Stimulated activated effector memory CD8-positive, alpha-beta T cell treated with anti-CD3 and anti-CD28 coated beads, Interleukin-12 subunit alpha, Interleukin-12 subunit beta, amount 100 ng/mL, for 72 hours (primary cell): Measurements from ENCODE around the gene TEKT1.

Experiments
- ATAC-seq: fragments of 150-1000 bp; cut with Tn5 transposase; 2 replicates; pipeline ENCODE4 v1.10.0; 2021
- DNase-seq, 2 donors: peaks; one replicate each; pipeline ENCODE4 v3.0.0; 2021 to 2022; ENCODE audit warnings: low spot score in 2 of 2
- H3K27ac Mint-ChIP-seq: one replicate; pipeline ENCODE4 v1.8.0; 2022; ENCODE audit warnings: mild to moderate bottlenecking, mixed read lengths
- H3K36me3 Mint-ChIP-seq: one replicate; pipeline ENCODE4 v1.8.0; 2022; ENCODE audit warnings: mild to moderate bottlenecking, mixed read lengths
- H3K4me1 Mint-ChIP-seq: one replicate; pipeline ENCODE4 v1.8.0; 2022; ENCODE audit warnings: mixed read lengths
- H3K4me3 Mint-ChIP-seq: one replicate; pipeline ENCODE4 v1.8.0; 2022; ENCODE audit warnings: mild to moderate bottlenecking, mixed read lengths
- H3K9me3 Mint-ChIP-seq: one replicate; pipeline ENCODE4 v1.8.0; 2022; ENCODE audit warnings: mixed read lengths

The TEKT1 gene

DNA sequence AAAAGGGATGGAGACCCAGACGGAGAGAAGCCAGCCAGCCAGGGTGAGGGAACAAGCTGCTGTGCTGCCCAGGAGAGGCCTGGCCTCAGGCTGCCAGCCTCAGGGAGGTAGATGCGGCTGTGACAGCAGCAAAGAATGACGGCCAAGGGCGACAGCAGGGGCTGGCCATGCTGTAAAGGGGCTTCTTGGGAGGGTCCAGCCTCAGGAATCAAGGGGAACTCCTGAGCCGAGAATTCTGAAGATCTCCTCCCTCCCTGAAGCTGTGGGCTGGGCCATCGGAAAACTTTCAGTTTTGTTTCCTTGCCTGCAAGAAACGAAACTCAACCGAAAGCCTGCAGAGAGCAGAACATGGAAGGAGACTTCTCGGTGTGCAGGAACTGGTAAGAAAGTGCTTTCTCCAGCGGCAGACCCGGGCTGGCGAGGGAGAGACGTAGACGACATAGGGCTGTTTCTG, 75.8 kb downstream of the TEKT1 start, which contains the start of gene XAF1:
Gene XAF1 (plus strand): TSS at position 316 of the 454 bp plus-strand sequence. CDS start 33 bp downstream, at position 349.
- Mint-ChIP-seq H3K9me3 (no peaks in the 10 kb centered on the region), H3K36me3 (peaks cover 19% of the 10 kb centered on the region), H3K4me1 (peaks cover 65% of the 10 kb centered on the region), H3K27ac (peak within 1 kb of the TSS; percentile 97), H3K4me3 (peak within 1 kb of the TSS; percentile 87)
- peak; percentile 48 for ATAC-seq
- peak; percentile 24 to 70 for DNase-seq

DNA sequence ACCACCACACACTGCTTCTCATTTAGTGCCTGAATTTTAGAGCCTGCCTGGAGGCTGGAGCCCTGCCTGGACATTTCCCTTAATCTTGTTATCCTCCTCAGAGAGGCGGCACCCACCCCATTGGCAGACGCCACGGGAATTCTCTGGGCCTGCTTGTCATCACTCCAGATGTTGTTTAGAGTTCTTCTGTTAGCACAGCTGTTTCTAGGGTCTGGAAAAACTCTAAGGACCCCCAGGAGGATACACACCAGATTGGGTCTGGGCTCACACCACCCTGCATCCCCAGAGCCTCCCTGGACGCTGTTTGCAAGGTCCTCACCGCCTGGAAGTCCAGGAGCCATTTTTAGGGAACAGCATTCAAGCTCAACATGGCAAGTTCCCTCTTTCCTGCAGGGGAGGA, 76.2 kb downstream of the TEKT1 start:
- peaks cover 65% of the 10 kb centered on the region for H3K4me1 Mint-ChIP-seq
- H3K27ac Mint-ChIP-seq: peak overlapping the region; percentile 97
- ATAC-seq: no peak
- peaks cover 19% of the 10 kb centered on the region for H3K36me3 Mint-ChIP-seq
- H3K4me3 Mint-ChIP-seq: peak overlapping the region; percentile 87
- no peak for DNase-seq
- no peaks in the 10 kb centered on the region for H3K9me3 Mint-ChIP-seq

DNA sequence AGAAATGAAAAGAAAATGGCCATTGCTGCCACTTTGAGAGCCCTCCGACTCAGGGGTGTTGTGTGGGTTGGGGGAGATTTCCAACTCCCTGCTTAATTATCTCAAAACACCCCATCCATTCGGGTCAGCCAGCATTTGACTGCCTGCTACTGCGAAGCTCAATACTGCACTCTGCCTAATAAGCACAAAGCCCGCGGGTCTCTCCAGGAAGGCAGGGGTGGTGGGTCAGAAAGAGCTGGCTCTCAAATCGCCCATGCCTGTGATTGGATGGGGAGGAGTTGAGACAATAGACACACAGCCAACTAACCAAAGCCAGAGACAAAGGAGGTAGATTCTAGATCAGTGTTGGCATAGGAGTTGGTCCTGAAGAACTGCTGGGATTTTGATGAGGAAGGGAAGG, 78.0 kb downstream of the TEKT1 start:
- Mint-ChIP-seq H3K9me3 (no peaks in the 10 kb centered on the region), H3K4me1 (peaks cover 63% of the 10 kb centered on the region), H3K4me3 (peak overlapping the region; percentile 39), H3K36me3 (peaks cover 3% of the 10 kb centered on the region), H3K27ac (peak overlapping the region; percentile 92)
- ATAC-seq: no peak
- DNase-seq: no peak

DNA sequence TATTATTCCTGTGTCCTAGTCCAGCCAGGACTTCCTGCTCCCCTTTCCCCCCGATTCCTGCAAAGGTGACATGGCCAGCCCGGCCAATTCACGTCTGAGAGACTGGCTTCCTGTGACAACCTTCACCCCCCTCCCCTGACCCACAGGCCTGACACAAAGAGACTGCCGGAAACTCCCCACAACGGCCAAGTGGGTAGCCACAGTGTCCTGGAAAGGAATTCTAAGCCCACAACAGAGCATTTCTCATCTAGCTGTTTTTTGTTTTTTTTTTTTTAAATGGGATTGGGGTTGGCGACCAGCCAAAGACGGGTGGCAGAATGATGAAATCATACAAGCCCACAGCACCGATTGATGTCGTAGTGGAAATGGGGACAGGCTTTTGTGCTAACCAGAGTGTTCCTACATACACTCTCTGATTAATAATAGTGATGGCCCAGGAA, 78.5 kb downstream of the TEKT1 start:
- DNase-seq (peak; percentile 13 to 60), ATAC-seq (peak; percentile 73)
- Mint-ChIP-seq H3K4me3 (peak overlapping the region; percentile 39), H3K36me3 (no peaks in the 10 kb centered on the region), H3K27ac (peak overlapping the region; percentile 92), H3K9me3 (no peaks in the 10 kb centered on the region), H3K4me1 (peaks cover 57% of the 10 kb centered on the region)

DNA sequence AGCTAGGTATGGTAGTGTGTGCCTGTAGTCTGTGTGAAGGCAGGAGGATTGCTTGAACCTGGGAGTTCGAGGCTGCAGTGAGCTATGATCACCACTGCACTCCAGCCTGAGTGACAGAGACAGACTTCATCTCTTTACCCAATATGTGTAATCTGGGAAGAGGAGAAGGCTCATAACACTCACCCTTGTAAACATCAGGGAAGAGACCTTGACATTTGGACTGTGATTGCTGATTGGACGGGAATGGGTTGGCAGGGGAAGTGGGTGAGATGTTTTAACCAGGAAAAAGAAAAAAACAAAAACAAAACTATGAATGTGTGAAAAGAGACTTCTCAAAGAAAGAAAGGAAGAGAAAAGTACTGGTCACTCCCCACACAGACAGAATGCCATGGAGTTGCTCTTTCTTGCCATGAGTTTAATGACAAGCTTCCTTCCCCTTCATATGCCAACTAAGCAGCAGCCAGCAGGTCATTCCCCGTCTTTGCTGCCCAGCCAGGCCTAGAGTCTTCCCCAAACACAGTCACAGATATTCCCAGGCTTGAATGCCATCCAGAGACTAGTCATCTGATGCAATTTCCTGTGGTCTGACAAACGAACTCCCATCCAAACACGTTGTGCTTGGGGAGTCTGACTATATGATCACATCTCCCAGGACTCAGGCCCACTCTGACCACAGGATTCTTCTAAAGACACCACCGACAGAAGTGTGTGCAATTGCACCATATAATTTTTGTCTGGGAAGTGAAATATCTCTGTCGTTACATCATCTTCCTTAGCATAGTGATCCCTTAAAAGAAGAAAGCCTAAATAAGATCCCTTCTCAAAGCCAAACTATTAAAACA, 79.2 kb downstream of the TEKT1 start:
- H3K4me3 Mint-ChIP-seq: peak overlapping the region; percentile 39
- no peaks in the 10 kb centered on the region for H3K9me3 Mint-ChIP-seq
- H3K4me1 Mint-ChIP-seq: peaks cover 50% of the 10 kb centered on the region
- DNase-seq (no peak), ATAC-seq (no peak)
- H3K27ac Mint-ChIP-seq: peak overlapping the region; percentile 92
- no peaks in the 10 kb centered on the region for H3K36me3 Mint-ChIP-seq

DNA sequence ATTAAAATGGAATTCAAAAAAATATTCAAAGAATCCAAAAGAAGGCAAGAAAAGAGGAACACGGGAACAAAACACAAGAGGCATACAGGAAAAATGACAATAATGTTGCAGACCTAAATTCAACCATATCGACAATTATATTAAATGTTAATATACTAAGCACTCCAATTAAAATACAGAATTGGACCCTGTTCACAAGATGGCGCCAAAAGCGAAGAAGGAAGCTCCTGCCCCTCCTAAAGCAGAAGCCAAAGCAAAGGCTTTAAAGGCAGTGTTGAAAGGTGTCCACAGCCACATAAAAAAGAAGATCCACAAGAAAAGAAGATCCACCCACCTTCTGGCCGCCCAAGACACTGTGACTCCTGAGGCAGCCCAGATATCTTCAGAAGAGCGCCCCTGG, 82.0 kb downstream of the TEKT1 start:
- H3K9me3 Mint-ChIP-seq: no peaks in the 10 kb centered on the region
- no peak overlapping the region for H3K27ac Mint-ChIP-seq
- ATAC-seq (no peak), DNase-seq (no peak)
- peaks cover 5% of the 10 kb centered on the region for H3K36me3 Mint-ChIP-seq
- peaks cover 23% of the 10 kb centered on the region for H3K4me1 Mint-ChIP-seq
- no peak overlapping the region for H3K4me3 Mint-ChIP-seq

DNA sequence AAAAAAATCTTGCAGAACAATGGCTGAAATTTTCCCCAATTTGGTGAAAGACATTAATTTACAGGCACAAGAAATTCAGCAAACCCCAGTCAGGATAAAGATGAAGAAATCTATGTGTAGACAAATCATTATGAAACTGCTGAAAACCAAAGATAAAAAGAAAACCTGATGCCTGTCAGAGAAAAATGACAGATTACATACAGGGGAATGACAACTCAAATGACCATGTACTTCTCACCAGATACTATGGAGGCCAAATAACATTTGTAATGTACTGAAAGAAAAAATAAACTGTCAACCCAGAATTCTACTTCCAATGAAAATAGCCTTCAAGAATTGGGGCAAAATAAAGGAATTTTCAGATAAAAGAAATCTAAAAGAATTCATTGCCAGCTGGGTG, 82.9 kb downstream of the TEKT1 start:
- DNase-seq (no peak), ATAC-seq (no peak)
- Mint-ChIP-seq H3K27ac (no peak overlapping the region), H3K4me1 (peaks cover 18% of the 10 kb centered on the region), H3K9me3 (no peaks in the 10 kb centered on the region), H3K36me3 (peaks cover 5% of the 10 kb centered on the region), H3K4me3 (no peak overlapping the region)
